H1 (cell line): ENCODE results near the gene CDK19.

Experiments used
- EZH2 ChIP-seq: fragments of 200-600 bp; sonication (generic); IDR thresholded peaks from 2 replicates; pipeline ENCODE4 v1.7.1; 2012; ENCODE audit warnings: low read depth, mild to moderate bottlenecking, moderate library complexity, low read length, inconsistent platforms; ENCODE audit not compliant: severe bottlenecking
- SUZ12 ChIP-seq: fragments of 200-600 bp; sonication (generic); IDR thresholded peaks from 2 replicates; pipeline ENCODE4 v1.6.1; 2012; ENCODE audit warnings: mild to moderate bottlenecking, inconsistent platforms, low read length, moderate library complexity, mixed read lengths
- TAF1 ChIP-seq: IDR thresholded peaks from 2 replicates; pipeline ENCODE4 v1.6.1; 2011; ENCODE audit warnings: mild to moderate bottlenecking, low read depth, low read length

DNA sequence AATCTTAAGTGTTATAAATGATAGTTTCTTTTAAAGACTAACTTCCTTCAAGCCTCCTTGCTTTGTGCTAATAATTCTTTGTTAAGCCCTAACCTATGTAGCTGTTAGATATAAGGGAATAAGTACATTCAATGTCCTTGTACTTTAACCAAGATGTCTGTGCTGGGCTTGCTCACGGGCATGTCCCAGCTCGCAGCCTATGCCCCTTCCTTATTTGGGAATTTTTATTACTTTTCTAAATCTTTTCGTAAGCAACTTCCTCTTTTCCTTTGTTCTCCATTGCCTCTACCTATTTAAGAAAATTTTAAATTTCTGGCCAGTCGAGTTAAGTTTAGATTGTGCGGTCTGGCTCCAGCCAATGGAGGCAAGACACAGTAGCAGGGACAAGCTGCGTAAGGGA, 26.0 kb upstream of the CDK19 start:
- no peak for TF ChIP-seq EZH2
- no peak for TF ChIP-seq SUZ12
- TF ChIP-seq TAF1 = no peak
